Mucosa of stomach (tissue), 1 donor: ENCODE measurements around the gene TCERG1L.

Experiments used
- H3K27me3 ChIP-seq: one replicate; pipeline ENCODE4 v1.7.0; 2013; ENCODE audit warnings: mild to moderate bottlenecking, low read length; ENCODE audit not compliant: control insufficient read depth, insufficient read depth
- H3K36me3 ChIP-seq: one replicate; pipeline ENCODE4 v1.7.0; 2013; ENCODE audit warnings: low read length; ENCODE audit not compliant: control insufficient read depth, insufficient read depth
- H3K4me1 ChIP-seq: one replicate; pipeline ENCODE4 v1.7.0; 2013; ENCODE audit warnings: mild to moderate bottlenecking, low read length; ENCODE audit not compliant: control insufficient read depth, insufficient read depth
- H3K4me3 ChIP-seq: one replicate; pipeline ENCODE4 v1.7.0; 2013; ENCODE audit warnings: low read length
- H3K9ac ChIP-seq: one replicate; pipeline ENCODE4 v1.7.0; 2013; ENCODE audit warnings: mild to moderate bottlenecking, low read length, moderate library complexity
- H3K9me3 ChIP-seq: one replicate; pipeline ENCODE4 v1.7.0; 2013; ENCODE audit warnings: mild to moderate bottlenecking, low read length, moderate library complexity; ENCODE audit not compliant: control insufficient read depth
- donor health status: Pancreatic carcinoma.

The TCERG1L gene

DNA sequence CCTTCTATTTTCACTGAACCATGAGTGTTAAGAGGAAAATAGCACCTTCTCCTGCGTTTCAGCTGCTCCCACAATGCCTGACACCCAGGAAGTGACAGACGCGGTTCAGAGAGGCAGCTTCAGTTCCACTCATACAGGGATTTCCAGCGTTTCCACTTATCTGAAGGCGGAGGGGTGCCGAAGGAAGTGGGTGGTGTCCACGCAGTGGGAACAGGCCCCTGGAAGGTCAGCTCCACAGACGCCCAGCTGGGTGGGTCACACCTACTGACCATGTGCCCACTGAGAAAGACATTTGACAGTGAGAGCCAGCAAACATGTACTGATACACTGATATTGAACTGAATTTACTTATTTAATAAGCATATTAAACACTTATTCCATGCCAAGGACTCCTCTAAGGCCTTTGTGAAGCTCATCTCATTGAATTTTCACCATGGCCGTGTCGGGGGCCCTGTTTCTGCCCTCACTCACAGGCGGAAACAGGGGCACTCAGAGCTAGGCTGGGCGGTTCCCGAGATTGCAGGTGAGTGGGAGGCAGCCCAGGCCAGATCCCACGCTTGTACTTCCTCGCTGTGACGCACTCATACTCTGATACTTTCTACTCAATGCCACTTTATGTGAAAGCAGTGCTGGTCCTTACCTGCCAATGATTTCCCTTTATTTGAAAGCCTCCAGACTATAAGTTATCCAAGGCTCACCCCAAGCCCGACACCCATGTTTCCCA, 96.8 kb downstream of the TCERG1L start:
- H3K9ac ChIP-seq = no peak overlapping the region
- H3K4me3 ChIP-seq = no peak overlapping the region
- no peaks in the 10 kb centered on the region for H3K27me3 ChIP-seq
- H3K9me3 ChIP-seq = no peaks in the 10 kb centered on the region
- no peaks in the 10 kb centered on the region for H3K36me3 ChIP-seq
- H3K4me1 ChIP-seq = no peaks in the 10 kb centered on the region

DNA sequence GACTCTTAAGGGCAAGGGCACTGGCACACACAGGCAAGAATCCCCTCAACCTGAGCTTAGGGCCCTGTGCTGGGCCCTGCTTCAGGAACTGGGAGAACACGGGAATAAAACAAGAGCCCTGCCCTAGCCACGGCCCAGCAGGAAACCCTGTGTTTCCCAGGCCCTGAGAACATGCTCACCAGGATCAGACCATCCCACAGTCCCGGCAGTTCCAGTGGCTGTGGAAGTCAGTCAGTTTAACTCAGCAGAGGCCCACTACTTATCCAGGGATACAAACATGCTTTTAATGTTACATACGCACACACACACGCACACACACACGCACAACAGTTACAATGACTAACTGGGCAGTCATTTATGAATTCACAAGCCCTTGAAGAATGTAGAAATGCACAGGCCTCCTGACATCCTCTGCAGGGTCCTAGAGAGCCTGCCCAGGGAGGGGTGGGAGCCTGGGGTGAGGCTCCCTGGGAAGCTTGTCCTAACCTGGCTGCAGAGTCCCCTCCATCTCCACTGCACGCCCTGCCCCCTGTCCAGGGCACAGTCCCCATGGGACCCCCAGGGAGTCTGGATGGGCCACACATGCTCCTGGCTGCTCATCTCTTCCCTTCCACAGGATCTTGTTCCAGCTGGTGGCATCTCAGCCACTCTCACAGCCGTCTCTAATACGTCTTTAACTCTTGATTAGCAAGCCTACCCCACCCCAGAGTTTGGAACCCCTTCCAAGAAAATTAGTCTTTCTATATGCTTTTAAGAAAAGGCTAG, 97.6 kb downstream of the TCERG1L start:
- no peaks in the 10 kb centered on the region for H3K27me3 ChIP-seq
- H3K9me3 ChIP-seq = no peaks in the 10 kb centered on the region
- no peak overlapping the region for H3K4me3 ChIP-seq
- no peaks in the 10 kb centered on the region for H3K4me1 ChIP-seq
- H3K36me3 ChIP-seq = no peaks in the 10 kb centered on the region
- H3K9ac ChIP-seq = no peak overlapping the region

DNA sequence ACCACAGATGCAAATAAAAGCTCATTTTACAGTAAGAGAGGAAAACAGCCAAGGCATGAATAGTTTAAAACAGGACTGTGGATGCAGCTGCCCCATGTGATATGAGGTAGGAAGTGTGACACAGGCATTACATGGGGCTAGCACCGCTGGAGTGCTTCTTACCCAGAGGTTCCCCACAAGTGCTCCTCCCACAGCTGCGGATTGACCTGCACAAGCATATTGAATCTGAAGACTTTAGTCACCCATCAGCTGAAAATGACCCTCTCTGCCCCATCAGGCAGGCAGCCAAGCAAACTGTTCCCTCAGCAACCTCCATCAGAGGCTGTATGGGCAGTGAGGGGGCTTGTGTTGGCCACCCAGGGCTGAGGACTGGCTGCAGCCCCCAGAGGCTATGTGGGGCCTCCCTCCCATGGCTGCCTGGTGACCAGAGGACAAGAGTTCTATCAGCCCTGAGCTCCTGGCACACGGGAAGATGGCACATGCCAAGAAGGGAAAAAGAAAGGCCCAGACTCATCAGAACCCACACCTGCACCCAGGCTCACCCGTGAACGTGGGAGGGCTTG, 98.7 kb downstream of the TCERG1L start:
- H3K9me3 ChIP-seq = no peaks in the 10 kb centered on the region
- no peaks in the 10 kb centered on the region for H3K27me3 ChIP-seq
- no peaks in the 10 kb centered on the region for H3K4me1 ChIP-seq
- no peak overlapping the region for H3K4me3 ChIP-seq
- H3K9ac ChIP-seq = no peak overlapping the region
- H3K36me3 ChIP-seq = no peaks in the 10 kb centered on the region

DNA sequence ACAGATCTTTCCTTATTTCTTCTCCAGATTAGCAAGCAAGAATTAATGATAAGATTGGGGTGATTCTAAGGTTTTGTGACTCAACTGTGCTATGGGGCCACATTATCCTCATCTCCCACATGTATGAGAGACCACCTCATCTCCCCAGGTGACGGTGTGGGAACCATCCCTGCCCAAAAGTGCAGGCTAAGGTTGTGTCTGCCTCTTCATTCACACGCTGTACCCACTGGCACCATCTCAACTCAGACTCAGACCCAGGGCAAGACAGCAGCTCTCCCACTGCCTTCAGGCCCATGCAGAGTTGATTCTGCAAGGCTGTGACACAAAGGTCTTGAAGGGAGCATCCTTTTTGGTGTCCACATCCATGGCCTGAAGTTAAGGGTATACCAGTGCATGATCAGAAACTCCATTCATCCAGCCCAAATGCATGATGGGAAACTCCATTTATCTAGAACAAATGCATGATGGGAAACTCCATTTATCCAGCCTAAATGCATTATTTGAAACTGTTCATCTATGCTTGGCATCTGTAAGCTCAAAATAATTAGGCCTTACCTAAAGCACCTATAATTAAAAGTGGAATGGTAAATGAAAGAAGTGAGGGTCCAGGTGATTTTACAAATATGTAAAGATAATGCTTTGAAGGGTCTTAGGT, 99.4 kb downstream of the TCERG1L start:
- H3K36me3 ChIP-seq = no peaks in the 10 kb centered on the region
- H3K27me3 ChIP-seq = no peaks in the 10 kb centered on the region
- no peaks in the 10 kb centered on the region for H3K9me3 ChIP-seq
- H3K9ac ChIP-seq = no peak overlapping the region
- H3K4me1 ChIP-seq = no peaks in the 10 kb centered on the region
- no peak overlapping the region for H3K4me3 ChIP-seq

DNA sequence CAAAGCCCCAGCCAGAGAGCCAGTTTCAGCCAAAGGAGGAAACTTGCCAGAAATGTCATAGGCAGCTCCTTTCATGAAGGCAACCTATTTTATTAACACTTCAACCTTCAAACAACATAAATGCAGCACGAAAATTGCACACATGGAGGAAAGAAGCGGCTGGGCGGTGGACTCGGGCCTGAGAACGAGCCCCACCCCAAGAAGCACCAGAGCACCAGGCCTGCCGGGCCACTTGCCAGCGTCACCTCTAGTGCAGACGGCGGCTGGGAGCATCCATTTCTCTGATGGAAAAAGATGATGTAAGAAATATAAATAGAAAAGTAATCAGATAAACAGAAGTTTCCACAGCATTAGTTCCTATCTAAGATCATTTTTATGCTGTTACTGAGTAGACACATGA, 100.0 kb downstream of the TCERG1L start:
- H3K27me3 ChIP-seq = no peaks in the 10 kb centered on the region
- no peaks in the 10 kb centered on the region for H3K4me1 ChIP-seq
- no peak overlapping the region for H3K9ac ChIP-seq
- H3K36me3 ChIP-seq = no peaks in the 10 kb centered on the region
- H3K4me3 ChIP-seq = no peak overlapping the region
- no peaks in the 10 kb centered on the region for H3K9me3 ChIP-seq

DNA sequence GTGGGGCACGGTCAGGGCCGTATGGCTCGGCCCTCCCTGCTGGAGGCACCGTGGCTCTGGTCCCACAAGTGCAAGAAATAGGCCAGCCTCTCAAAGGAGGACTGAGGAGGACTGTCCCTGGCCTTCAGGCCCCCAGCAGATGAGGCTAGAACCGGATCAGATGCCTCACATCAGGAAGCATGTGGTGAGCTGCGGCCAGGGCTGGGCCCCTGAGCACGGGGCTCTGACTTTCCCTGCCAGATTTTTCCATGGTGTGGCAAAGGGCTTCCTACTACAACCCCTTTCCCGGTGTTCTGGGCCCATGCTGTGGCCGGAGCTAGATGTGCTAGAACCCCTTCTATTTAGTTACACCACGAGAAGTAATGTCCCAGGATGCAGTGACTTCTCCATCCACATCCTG, 100.4 kb downstream of the TCERG1L start:
- H3K9ac ChIP-seq = no peak overlapping the region
- H3K36me3 ChIP-seq = no peaks in the 10 kb centered on the region
- no peaks in the 10 kb centered on the region for H3K4me1 ChIP-seq
- H3K4me3 ChIP-seq = no peak overlapping the region
- no peaks in the 10 kb centered on the region for H3K27me3 ChIP-seq
- no peaks in the 10 kb centered on the region for H3K9me3 ChIP-seq

DNA sequence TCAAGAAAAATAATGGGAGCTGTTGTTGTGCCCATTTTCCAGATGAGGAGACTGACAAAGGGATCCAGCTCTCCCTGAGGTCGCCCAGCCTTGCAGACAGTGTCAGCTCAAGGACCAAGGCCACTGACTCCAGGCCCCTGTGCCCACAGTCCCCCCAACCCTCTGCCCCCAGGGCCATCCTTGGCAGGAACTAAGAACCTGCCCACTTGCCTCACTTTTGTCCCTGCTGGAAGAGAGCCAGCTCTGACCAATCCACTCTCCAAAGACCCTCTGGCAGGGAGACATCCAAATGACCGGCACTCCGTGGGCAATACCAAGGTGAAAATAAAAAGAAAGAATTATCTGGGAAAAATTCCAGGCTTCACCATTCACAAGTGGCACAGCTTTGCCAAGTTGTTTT, 101.3 kb downstream of the TCERG1L start:
- Histone ChIP-seq H3K9ac (no peak overlapping the region), H3K9me3 (no peaks in the 10 kb centered on the region), H3K4me3 (no peak overlapping the region), H3K4me1 (no peaks in the 10 kb centered on the region), H3K27me3 (no peaks in the 10 kb centered on the region), H3K36me3 (no peaks in the 10 kb centered on the region)

DNA sequence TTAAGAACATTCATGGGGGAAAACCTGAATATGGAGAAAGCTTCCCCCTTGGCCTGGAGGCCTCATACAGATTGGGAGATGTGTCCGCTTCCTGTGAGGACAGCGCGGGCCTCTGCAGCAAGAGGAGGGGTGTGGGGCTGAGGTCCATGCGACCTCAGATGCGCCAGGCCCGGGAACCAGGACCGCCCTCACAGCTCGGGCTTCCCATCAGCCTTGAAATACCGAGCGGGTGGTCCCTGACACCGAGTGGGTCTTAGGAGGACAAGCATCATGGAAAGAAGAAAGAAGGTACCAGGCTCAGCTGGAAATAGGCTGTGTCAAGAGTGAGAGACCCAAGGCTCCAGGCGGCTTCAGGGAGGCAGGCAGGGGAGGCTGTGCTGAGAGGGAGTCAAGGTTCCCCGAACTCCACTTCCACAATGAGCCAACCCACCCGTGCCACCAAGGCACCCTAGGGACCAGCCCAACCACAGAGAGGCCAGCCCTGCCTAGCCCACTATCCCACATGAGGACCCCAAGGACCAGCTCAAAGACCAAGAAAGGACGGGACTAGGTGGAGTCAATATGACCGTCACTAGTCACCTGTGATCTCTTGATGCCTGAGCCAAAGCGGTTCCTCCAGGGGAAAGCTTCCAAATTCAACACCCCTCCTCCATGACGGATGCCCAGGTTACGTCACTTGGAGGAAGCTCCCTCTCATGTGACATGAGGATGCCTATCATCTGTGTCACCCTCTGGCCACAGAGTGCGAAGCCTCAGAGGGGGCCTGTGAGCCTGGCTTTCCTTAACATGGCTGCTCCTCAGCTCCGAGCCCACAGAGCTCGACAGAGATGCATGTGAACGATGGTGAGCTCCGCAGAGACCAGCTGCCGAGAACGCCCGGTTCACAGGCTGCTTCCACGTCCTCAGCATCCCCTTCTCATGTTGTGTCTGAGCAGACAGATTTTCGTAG, 103.7 kb downstream of the TCERG1L start:
- Histone ChIP-seq H3K27me3 (no peaks in the 10 kb centered on the region), H3K9me3 (no peaks in the 10 kb centered on the region), H3K36me3 (no peaks in the 10 kb centered on the region)

DNA sequence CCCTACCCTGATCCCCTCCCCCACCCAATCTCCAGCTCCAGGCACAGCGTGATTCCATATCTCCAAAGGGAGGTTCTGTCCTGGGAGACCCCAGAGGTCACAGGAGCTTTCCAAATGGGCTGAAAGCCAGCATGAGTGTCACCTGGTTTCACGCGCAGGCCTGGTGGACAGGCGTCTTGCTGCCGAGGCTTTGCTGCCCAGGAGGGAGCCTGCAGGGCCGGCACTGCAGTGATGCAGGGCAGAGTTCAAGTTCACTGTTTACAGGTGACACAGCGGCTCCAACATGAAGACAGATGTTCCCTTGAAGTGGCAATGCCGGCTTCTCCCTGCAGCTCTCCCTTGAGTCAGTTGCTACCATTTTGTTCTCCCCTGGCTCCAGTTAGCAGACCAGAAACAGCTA, 104.3 kb downstream of the TCERG1L start:
- H3K9me3 ChIP-seq = no peaks in the 10 kb centered on the region
- H3K9ac ChIP-seq = no peak overlapping the region
- no peaks in the 10 kb centered on the region for H3K4me1 ChIP-seq
- no peak overlapping the region for H3K4me3 ChIP-seq
- H3K36me3 ChIP-seq = no peaks in the 10 kb centered on the region
- H3K27me3 ChIP-seq = no peaks in the 10 kb centered on the region

More for the DNA sequence above, 103.7 kb downstream of the TCERG1L start:
- Histone ChIP-seq H3K4me1 (no peaks in the 10 kb centered on the region), H3K9ac (no peak overlapping the region), H3K4me3 (no peak overlapping the region)

DNA sequence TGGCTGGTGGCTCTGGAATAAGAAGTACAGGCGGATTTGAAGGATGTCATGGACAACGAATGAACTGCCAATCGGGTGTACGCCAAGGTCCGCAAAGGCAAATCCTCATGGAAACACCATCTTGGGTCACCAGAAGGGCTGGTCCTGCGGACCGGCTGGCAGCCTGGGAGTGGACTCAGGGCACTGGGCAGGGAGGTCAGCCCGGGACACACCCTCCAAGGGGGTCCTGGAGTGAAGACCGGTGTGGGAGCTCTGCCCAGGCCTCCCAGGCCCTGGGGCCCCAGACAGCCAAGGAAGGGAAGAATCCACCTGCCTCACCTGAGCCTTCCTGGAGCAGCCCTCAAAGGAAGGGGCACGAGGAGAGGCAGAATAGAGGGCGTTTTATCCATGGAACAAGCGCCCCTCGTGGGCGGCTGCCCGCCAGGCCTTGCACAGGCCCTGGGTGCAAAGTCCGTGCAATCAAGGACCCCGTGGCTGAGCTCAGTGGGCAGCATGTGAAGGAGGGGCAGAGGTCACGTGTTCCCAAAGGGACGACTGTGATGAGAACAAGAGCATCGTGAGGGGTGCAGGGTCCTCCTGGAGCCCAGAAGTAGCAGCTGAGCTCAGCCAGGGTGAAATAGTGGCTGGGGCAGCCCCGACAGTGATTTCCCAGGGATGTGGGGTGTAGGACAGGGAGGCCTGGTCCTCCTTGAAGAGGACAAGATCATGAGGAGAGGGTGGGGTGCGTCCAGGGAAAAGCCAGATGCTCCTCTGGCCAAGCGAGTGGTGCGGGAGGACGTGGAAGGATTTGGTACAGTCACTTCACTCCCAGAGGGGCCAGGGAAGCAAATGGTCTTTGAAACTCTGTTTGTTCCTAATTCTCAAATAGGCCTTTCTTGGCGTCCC, 105.2 kb downstream of the TCERG1L start:
- Histone ChIP-seq H3K27me3 (no peaks in the 10 kb centered on the region), H3K36me3 (no peaks in the 10 kb centered on the region), H3K9me3 (no peaks in the 10 kb centered on the region), H3K9ac (no peak overlapping the region), H3K4me1 (no peaks in the 10 kb centered on the region), H3K4me3 (no peak overlapping the region)

DNA sequence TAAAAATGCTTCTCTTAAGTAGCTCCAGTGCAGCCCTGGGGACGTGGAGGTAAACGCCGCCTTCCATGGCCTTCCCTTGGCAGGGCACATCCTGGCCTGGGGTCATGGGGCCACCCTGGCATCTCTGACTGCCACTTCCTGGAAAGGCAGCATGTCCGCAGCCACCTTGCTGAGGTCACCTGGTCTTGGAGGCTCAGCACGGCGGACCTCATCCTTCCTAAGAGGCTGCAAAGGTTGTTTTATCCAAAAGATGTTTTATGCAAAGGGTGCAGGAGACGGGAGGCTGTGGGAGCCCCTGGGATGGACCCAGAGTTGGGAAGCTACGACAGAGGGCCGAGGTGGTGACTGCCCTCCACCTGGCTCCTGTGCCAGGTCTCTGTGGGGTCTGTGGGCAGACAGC, 106.0 kb downstream of the TCERG1L start:
- Histone ChIP-seq H3K27me3 (no peaks in the 10 kb centered on the region), H3K4me3 (no peak overlapping the region), H3K9ac (no peak overlapping the region), H3K9me3 (no peaks in the 10 kb centered on the region), H3K4me1 (no peaks in the 10 kb centered on the region), H3K36me3 (no peaks in the 10 kb centered on the region)
